Suppressor macrophage treated with lipopolysaccharide for 1 hour (primary cell): ENCODE data around the gene GPER1.
"Not testable (repeated sequence)": the region's sequence is repeated elsewhere in the genome, so short reads cannot be mapped to it uniquely, and the experiment has no call there.

Experiments
- DNase-seq, 3 donors: peaks; one replicate each; pipeline ENCODE4 v3.0.0-alpha.2; 2020 to 2022

Gene GPER1

GRCh38 chr7:1087952-1088920, at the start of gene GPER1:
GPER1 (plus strand) TSS chr7:1088113; CDS start chr7:1091729, 3,616 bp downstream.
- no peak for DNase-seq

- not testable (repeated sequence) for DNase-seq
Measured at GRCh38 chr7:1040233-1040632, 47.7 kb upstream of the GPER1 start.

GRCh38 chr7:1040790-1041189, 47.1 kb upstream of the GPER1 start:
- no peak for DNase-seq

- DNase-seq = no peak
Measured at GRCh38 chr7:1041551-1042491, 46.1 kb upstream of the GPER1 start.

GRCh38 chr7:1042492-1042833, 45.5 kb upstream of the GPER1 start:
- no peak for DNase-seq

- DNase-seq = peak in 2 of 3 donors; percentile 40 to 41
Measured at GRCh38 chr7:1043552-1044188, 44.2 kb upstream of the GPER1 start.

- peak; percentile 95 to 100 (median 98) for DNase-seq
Measured at GRCh38 chr7:1044189-1045068, 43.5 kb upstream of the GPER1 start, which contains the start of gene GPR146. GPR146 (plus strand) TSS chr7:1044546; CDS start chr7:1057516, 12,970 bp downstream.

GRCh38 chr7:1045069-1046063, 42.5 kb upstream of the GPER1 start:
- no peak for DNase-seq

GRCh38 chr7:1046722-1047679, 40.9 kb upstream of the GPER1 start:
- no peak for DNase-seq

- peak; percentile 38 to 50 (median 41) for DNase-seq
Measured at GRCh38 chr7:1049006-1049741, 38.7 kb upstream of the GPER1 start.

GRCh38 chr7:1049801-1050200, 38.1 kb upstream of the GPER1 start:
- DNase-seq = no peak

- no peak for DNase-seq
Measured at GRCh38 chr7:1050254-1050906, 37.5 kb upstream of the GPER1 start.

- DNase-seq = no peak
Measured at GRCh38 chr7:1050956-1051690, 36.8 kb upstream of the GPER1 start.

- DNase-seq = no peak
Measured at GRCh38 chr7:1052031-1052818, 35.7 kb upstream of the GPER1 start.

GRCh38 chr7:1053002-1053411, 34.9 kb upstream of the GPER1 start:
- peak; percentile 24 to 47 (median 33) for DNase-seq

- DNase-seq = no peak
Measured at GRCh38 chr7:1053816-1054370, 34.0 kb upstream of the GPER1 start.
